Measurements from ENCODE around the gene PSMA1.

DNA sequence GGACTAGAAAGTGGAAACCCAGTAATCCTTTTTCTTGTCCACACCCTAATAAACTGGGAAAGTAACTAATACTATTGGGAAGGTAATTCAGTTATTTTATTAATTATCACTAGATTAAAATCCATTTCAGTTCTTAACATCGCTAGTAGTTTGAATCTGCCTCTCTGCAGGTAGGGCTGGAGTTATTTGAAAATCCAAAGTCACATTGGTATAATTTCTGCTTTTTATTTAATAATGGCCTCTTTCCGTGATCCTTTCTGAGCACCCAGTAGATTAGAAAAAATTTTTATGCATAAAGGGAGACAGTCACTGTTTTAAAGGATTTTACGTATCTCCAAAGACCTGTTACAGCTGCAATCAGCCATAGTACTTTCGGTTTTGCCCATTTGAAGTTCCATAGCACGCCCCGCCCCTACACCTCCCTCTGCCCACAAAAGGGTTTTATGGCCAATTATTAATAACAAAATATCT is 20.0 kb downstream of the PSMA1 start:
- TF ChIP-seq, protein P1, sequence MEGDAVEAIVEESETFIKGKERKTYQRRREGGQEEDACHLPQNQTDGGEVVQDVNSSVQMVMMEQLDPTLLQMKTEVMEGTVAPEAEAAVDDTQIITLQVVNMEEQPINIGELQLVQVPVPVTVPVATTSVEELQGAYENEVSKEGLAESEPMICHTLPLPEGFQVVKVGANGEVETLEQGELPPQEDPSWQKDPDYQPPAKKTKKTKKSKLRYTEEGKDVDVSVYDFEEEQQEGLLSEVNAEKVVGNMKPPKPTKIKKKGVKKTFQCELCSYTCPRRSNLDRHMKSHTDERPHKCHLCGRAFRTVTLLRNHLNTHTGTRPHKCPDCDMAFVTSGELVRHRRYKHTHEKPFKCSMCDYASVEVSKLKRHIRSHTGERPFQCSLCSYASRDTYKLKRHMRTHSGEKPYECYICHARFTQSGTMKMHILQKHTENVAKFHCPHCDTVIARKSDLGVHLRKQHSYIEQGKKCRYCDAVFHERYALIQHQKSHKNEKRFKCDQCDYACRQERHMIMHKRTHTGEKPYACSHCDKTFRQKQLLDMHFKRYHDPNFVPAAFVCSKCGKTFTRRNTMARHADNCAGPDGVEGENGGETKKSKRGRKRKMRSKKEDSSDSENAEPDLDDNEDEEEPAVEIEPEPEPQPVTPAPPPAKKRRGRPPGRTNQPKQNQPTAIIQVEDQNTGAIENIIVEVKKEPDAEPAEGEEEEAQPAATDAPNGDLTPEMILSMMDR (IDR thresholded peaks at IDR 0.05; ENCODE audit: control extremely low read depth in 1 of 3, insufficient read depth in 1 of 3, low read depth in 1 of 3, low read length in 3 of 3), result no peak
- TF ChIP-seq JUN (IDR thresholded peaks at IDR 0.05; ENCODE audit: low read depth, low read length) (no peak), RXRA (IDR thresholded peaks at IDR 0.05; ENCODE audit: insufficient read depth, low read depth, low read length) (no peak), POLR2AphosphoS5 (IDR thresholded peaks at IDR 0.05; ENCODE audit: low read depth, low read length) (no peak), RFX5 (IDR thresholded peaks at IDR 0.05; ENCODE audit: borderline replicate concordance, low read depth, low read length) (no peak), FOSL1 (IDR thresholded peaks at IDR 0.05; ENCODE audit: insufficient read depth, low read depth, low read length) (no peak), MAFK (IDR thresholded peaks at IDR 0.05; ENCODE audit: low read depth, low read length) (no peak), BRCA1 (IDR thresholded peaks at IDR 0.05; ENCODE audit: low read depth, low read length) (no peak), POLR2A (IDR thresholded peaks at IDR 0.05; ENCODE audit: control extremely low read depth in 1 of 2, low read depth in 2 of 2, low read length in 2 of 2) (no peak), KDM1A (IDR thresholded peaks at IDR 0.05; ENCODE audit: borderline replicate concordance, low read length) (no peak), SIRT6 (IDR thresholded peaks at IDR 0.05; ENCODE audit: low read length) (no peak)
- TF ChIP-seq, protein P2, sequence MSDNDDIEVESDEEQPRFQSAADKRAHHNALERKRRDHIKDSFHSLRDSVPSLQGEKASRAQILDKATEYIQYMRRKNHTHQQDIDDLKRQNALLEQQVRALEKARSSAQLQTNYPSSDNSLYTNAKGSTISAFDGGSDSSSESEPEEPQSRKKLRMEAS (IDR thresholded peaks at IDR 0.05), result no peak

All from H1 (cell line).